AG04450 (cell line): ENCODE measurements around the gene MTMR11. TPM values are rescaled to one million over a fixed set of nuclear protein-coding genes. Genes with fewer than 3 reads are reported as not detected.

Experiments used
- CTCF ChIA-PET: fragments of 300-600, 350-600 bp; formaldehyde crosslinking; extraction: SDS; loops from one replicate; lab custom pipeline; 2022; ENCODE audit warnings: antibody characterized with exemption, inconsistent platforms; lab: Charles Lee
- POLR2A ChIA-PET: fragments of 350-600 bp; formaldehyde crosslinking; extraction: SDS; loops from one replicate; lab custom pipeline; 2021; ENCODE audit warnings: antibody characterized with exemption, inconsistent platforms; lab: Yijun Ruan, JAX
- DNase-seq: peaks from one replicate; pipeline ENCODE4 v3.0.0-alpha.2; 2011; ENCODE audit warnings: low read depth, low spot score
- H3K27ac ChIP-seq: one replicate; pipeline ENCODE4 v1.5.1; 2012; ENCODE audit warnings: low read depth, low read length, control low read depth
- H3K27me3 ChIP-seq: one replicate; pipeline ENCODE4 v1.6.0; 2012; ENCODE audit warnings: low read length; ENCODE audit not compliant: control insufficient read depth, insufficient read depth
- H3K4me3 ChIP-seq: 2 replicates; pipeline ENCODE4 v1.5.1; 2011; ENCODE audit warnings: mild to moderate bottlenecking, low read depth, low read length, control low read depth
- H3K9me3 ChIP-seq: 2 replicates; pipeline ENCODE4 v1.5.1; 2012; ENCODE audit warnings: low read length; ENCODE audit not compliant: control insufficient read depth, insufficient read depth
- polyA plus RNA-seq: library from polyadenylated mRNA; depleted of rRNA; stranded (reverse); fragments of >200 nt; gene quantifications from 2 replicates; pipeline ENCODE4 v1.2.3, GENCODE V29; 2011
- TF ChIP-seq, protein P1 (sequence below): IDR thresholded peaks from 2 replicates; pipeline ENCODE4 v1.5.1; 2011; ENCODE audit warnings: low read depth, low read length, control low read depth, inconsistent platforms

The MTMR11 gene
- polyA plus RNA-seq, 1 experiment: 17.0 TPM

DNA sequence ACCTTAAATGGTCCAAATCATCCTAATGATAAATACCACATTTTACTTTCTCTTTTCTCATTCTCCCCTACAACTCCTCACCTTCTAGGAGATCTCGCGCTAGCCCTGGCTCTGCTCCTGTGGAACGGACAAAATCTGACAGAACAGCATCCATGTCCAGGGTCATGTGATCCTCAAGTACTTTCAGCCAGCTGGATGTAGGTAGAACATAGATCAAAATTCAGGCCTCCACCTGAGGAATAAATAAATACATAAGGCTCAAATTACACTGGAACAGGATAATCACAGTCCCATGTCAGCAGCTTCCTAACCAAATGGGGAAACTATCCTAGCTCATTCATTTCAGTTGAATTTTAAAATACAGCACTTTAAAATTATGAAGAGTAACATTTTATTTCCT, 40.7 kb upstream of the MTMR11 start:
- no peak for DNase-seq
- no peaks in the 10 kb centered on the region for H3K9me3 ChIP-seq
- no peak overlapping the region for H3K4me3 ChIP-seq
- H3K27me3 ChIP-seq: no peaks in the 10 kb centered on the region
- H3K27ac ChIP-seq: no peak overlapping the region
- ChIA-PET POLR2A (no interaction called here), CTCF (interaction anchor here (1.1 kb wide), 1 partner anchor 15 kb away, joined by 3 read pairs; no protein-coding TSS in a partner anchor)
- TF ChIP-seq, protein P1, sequence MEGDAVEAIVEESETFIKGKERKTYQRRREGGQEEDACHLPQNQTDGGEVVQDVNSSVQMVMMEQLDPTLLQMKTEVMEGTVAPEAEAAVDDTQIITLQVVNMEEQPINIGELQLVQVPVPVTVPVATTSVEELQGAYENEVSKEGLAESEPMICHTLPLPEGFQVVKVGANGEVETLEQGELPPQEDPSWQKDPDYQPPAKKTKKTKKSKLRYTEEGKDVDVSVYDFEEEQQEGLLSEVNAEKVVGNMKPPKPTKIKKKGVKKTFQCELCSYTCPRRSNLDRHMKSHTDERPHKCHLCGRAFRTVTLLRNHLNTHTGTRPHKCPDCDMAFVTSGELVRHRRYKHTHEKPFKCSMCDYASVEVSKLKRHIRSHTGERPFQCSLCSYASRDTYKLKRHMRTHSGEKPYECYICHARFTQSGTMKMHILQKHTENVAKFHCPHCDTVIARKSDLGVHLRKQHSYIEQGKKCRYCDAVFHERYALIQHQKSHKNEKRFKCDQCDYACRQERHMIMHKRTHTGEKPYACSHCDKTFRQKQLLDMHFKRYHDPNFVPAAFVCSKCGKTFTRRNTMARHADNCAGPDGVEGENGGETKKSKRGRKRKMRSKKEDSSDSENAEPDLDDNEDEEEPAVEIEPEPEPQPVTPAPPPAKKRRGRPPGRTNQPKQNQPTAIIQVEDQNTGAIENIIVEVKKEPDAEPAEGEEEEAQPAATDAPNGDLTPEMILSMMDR: no peak

DNA sequence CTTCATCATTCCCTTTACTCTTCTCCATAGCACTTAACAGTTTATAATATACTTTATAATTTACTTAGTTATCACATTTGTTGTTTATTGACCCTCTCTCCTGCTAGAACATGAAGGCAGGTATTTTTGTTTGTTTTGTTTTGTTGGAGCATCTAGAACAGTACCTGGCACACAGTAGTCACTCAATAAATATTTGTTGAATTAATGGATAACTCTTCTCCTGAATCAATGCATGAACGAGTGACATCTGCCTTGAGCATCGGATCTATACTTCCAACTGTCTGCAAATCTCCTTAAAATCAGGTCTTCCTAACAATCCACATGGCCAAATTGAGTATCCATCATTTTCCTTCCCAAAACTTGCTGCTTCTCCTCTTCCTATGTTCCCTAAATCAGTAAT, 35.9 kb upstream of the MTMR11 start:
- ChIA-PET CTCF (interaction anchor here (3.1 kb wide), 1 partner anchor 11 kb away, joined by 16 read pairs; no protein-coding TSS in a partner anchor), POLR2A (no interaction called here)
- no peak for DNase-seq
- no peak overlapping the region for H3K27ac ChIP-seq
- H3K4me3 ChIP-seq: no peak overlapping the region
- no peaks in the 10 kb centered on the region for H3K27me3 ChIP-seq
- TF ChIP-seq, protein P1: no peak
- no peaks in the 10 kb centered on the region for H3K9me3 ChIP-seq

DNA sequence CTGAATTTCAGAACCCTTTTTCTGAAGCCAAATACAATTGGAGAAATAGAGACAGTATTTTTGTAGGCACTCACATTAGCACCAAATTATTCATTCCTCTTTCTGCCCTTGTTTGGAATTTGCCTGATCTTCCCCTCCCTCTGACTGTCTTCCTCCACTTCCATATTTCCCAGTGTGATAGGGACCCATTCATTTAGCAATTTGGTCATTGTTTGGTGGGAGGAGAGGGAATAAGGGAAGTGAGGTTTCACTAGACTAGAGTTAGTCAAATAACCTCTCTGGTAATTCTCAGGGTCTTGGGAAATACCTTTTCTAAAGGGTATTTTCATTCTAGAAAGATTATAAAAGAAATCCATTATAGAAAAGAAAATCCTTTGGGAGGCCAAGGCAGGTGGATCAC, 31.0 kb upstream of the MTMR11 start:
- H3K27ac ChIP-seq: no peak overlapping the region
- no peak for DNase-seq
- TF ChIP-seq, protein P1: no peak
- CTCF ChIA-PET: interaction anchor here (1.1 to 1.4 kb wide), 3 partner anchors 83 to 220 kb away, joined by 3 to 4 read pairs (median 4); no protein-coding TSS in a partner anchor
- POLR2A ChIA-PET: no interaction called here
- H3K9me3 ChIP-seq: no peaks in the 10 kb centered on the region
- H3K27me3 ChIP-seq: no peaks in the 10 kb centered on the region
- no peak overlapping the region for H3K4me3 ChIP-seq

DNA sequence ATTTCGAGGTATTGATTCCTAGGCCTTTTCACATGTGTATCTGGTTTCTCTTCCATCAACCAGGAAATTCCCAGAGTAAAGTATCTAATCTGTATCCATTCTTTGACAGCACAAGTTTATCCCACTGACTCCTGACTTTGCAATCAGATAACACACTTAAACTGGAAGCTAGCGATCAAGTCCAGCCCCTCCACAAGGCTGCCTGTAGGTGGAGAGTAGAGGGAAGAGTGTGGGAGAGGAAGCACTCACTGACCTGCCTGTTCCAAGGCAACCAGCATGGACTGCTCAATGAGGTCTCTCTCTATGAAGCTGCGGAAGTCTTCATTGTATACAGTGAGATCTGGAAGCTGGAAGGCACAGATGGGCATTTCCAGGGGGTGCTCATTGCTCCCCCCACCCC, 30.4 kb upstream of the MTMR11 start:
- CTCF ChIA-PET: interaction anchor here (1.1 to 1.4 kb wide), 3 partner anchors 84 to 220 kb away, joined by 3 to 4 read pairs (median 4); no protein-coding TSS in a partner anchor
- POLR2A ChIA-PET: no interaction called here
- H3K9me3 ChIP-seq: no peaks in the 10 kb centered on the region
- TF ChIP-seq, protein P1: 0 out of 2 replicates have a peak, but pooled peaks have one; percentile 9
- no peak overlapping the region for H3K4me3 ChIP-seq
- no peak overlapping the region for H3K27ac ChIP-seq
- no peaks in the 10 kb centered on the region for H3K27me3 ChIP-seq
- no peak for DNase-seq

DNA sequence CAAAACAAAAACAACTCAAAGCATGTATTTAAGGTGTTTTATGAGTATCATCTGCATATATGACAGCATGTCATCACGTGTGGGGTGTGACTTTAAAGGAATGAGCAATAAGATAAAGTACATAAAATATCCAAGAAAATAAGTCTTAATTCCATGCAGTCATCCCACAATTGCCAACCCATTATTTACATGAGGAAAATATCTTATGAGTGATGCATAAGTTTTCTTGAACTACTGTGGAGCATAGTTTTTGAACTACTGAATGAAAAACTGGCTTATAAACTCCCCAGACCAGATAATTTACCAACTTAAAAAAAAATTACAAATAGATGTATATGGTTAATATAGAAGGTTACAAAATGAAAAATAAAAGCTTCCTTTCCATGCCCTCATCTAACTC, 29.7 kb upstream of the MTMR11 start:
- no peaks in the 10 kb centered on the region for H3K9me3 ChIP-seq
- DNase-seq: peak; percentile 13
- no peak overlapping the region for H3K27ac ChIP-seq
- H3K27me3 ChIP-seq: no peaks in the 10 kb centered on the region
- no peak overlapping the region for H3K4me3 ChIP-seq
- POLR2A ChIA-PET: no interaction called here
- TF ChIP-seq, protein P1: no peak
- CTCF ChIA-PET: interaction anchor here (1.1 to 1.4 kb wide), 3 partner anchors 84 to 221 kb away, joined by 3 to 4 read pairs (median 4); no protein-coding TSS in a partner anchor
